Endothelial cell of umbilical vein (primary cell): ENCODE measurements around the gene LDLRAD4. TPM values are rescaled to one million over a fixed set of nuclear protein-coding genes. Genes with fewer than 3 reads are reported as not detected.

Experiments used
- BruUV-seq: library from RNA; stranded (reverse); fragments of 400-500 nt; replicated peaks from 2 replicates; lab custom pipeline; 2021; lab: Mats Ljungman, UMichigan
- CTCF ChIA-PET: fragments of 300-600, 350-600 bp; sonication (Branson Sonifier 250); formaldehyde crosslinking; loops from one replicate; lab custom pipeline; 2021; ENCODE audit warnings: antibody characterized with exemption, inconsistent platforms; lab: Charles Lee
- POLR2A ChIA-PET: fragments of 300-600, 350-600 bp; sonication (Branson Sonifier 250); formaldehyde crosslinking; loops from one replicate; lab custom pipeline; 2021; ENCODE audit warnings: antibody characterized with exemption, inconsistent platforms; lab: Charles Lee
- DNase-seq: peaks from one replicate; pipeline ENCODE4 v3.0.0-alpha.2; 2011; ENCODE audit warnings: low read depth, low spot score
- FAIRE-seq: peaks from 2 replicates; lab custom pipeline; 2011; peaks lifted over from hg19 to GRCh38; lab: Jason Lieb, UNC
- H2AFZ ChIP-seq: 2 replicates; pipeline ENCODE4 v1.6.0; 2012; ENCODE audit warnings: low read depth, low read length, control low read depth, inconsistent platforms
- H3K27ac ChIP-seq: 2 replicates; pipeline ENCODE4 v1.5.1; 2011; ENCODE audit warnings: low read depth, mild to moderate bottlenecking, control low read depth, low read length, moderate library complexity; ENCODE audit not compliant: insufficient read depth
- H3K27me3 ChIP-seq, 2 experiments: 2 replicates each; pipeline versions ENCODE4 v1.6.0 to v1.6.1; 2011; ENCODE audit warnings: low read length in 2 of 2, mixed read lengths in 1 of 2; ENCODE audit not compliant: control insufficient read depth in 2 of 2, insufficient read depth in 2 of 2
- H3K36me3 ChIP-seq, 2 experiments: 2 replicates in 1 of 2; 3 replicates in 1 of 2; pipeline ENCODE4 v1.5.1; 2011; ENCODE audit warnings: low read length in 2 of 2, mild to moderate bottlenecking in 1 of 2, moderate library complexity in 1 of 2; ENCODE audit not compliant: control insufficient read depth in 2 of 2, insufficient read depth in 2 of 2; ENCODE audit errors: extremely low read depth in 1 of 2
- H3K4me1 ChIP-seq: 3 replicates; pipeline ENCODE4 v1.5.1; 2011; ENCODE audit warnings: mild to moderate bottlenecking, low read length; ENCODE audit not compliant: control insufficient read depth, insufficient read depth; ENCODE audit errors: extremely low read depth
- H3K4me2 ChIP-seq: 2 replicates; pipeline ENCODE4 v1.6.1; 2011; ENCODE audit warnings: low read length, control low read depth, mixed read lengths; ENCODE audit not compliant: insufficient read depth
- H3K4me3 ChIP-seq, 3 experiments: fragments of 200-600 bp in 1 of 3; sonication (generic), shearing (Covaris generic) in 1 of 3; replicated peaks in 1 of 3; 2 replicates each; pipeline ENCODE4 v1.5.1; 2011 to 2016; ENCODE audit warnings: control low read depth in 3 of 3, low read length in 3 of 3, mild to moderate bottlenecking in 2 of 3, inconsistent platforms in 1 of 3, low read depth in 1 of 3, moderate library complexity in 1 of 3; ENCODE audit not compliant: insufficient read depth in 1 of 3
- H3K79me2 ChIP-seq: 2 replicates; pipeline ENCODE4 v1.6.0; 2012; ENCODE audit warnings: low read length, inconsistent platforms; ENCODE audit not compliant: control insufficient read depth, insufficient read depth
- H3K9ac ChIP-seq: replicated peaks from 2 replicates; pipeline ENCODE3; 2011; ENCODE audit warnings: low read length, control low read depth; ENCODE audit not compliant: insufficient read depth; ENCODE audit errors: extremely low read depth
- H3K9me1 ChIP-seq: replicated peaks from 3 replicates; pipeline ENCODE4 v1.6.0; 2011; ENCODE audit warnings: mild to moderate bottlenecking, low read length; ENCODE audit not compliant: control insufficient read depth, insufficient read depth; ENCODE audit errors: extremely low read depth
- H3K9me3 ChIP-seq: replicated peaks from 2 replicates; pipeline ENCODE4 v1.5.1; 2012; ENCODE audit warnings: low read length, inconsistent platforms; ENCODE audit not compliant: control insufficient read depth, insufficient read depth
- H4K20me1 ChIP-seq: replicated peaks from 2 replicates; pipeline ENCODE3; 2011; ENCODE audit warnings: mild to moderate bottlenecking, low read length; ENCODE audit not compliant: control insufficient read depth, insufficient read depth; ENCODE audit errors: extremely low read depth
- GATA2 ChIP-seq: IDR thresholded peaks from 2 replicates; pipeline ENCODE4 v1.7.0; 2011; ENCODE audit warnings: low read depth, mild to moderate bottlenecking, moderate library complexity, mixed read lengths, low read length; ENCODE audit not compliant: insufficient read length, insufficient read depth
- JUN ChIP-seq: IDR thresholded peaks from 2 replicates; pipeline ENCODE4 v1.6.1; 2011; ENCODE audit warnings: borderline replicate concordance, low read depth; ENCODE audit not compliant: insufficient read length, insufficient read depth
- POLR2A ChIP-seq: IDR thresholded peaks from 2 replicates; pipeline ENCODE4 v1.6.1; 2012; ENCODE audit warnings: low read depth, mild to moderate bottlenecking, control low read depth, low read length
- POLR2AphosphoS5 ChIP-seq: IDR thresholded peaks from 2 replicates; pipeline ENCODE4 v1.6.1; 2012; ENCODE audit warnings: low read depth, mild to moderate bottlenecking, control low read depth, low read length, moderate library complexity; ENCODE audit not compliant: insufficient read depth
- dilution Hi-C: fragments of 300-500 bp; cut with MboI; formaldehyde crosslinking; loops from one replicate; pipeline ENCODE4 v1.15.0; 2019; ENCODE audit warnings: low sequenced_read_pairs; ENCODE audit not compliant: extremely low pct_ligation_motif_present
- intact Hi-C: fragments of 100-400 bp; cut with micrococcal nuclease; formaldehyde crosslinking; loops from one replicate; pipeline ENCODE4 v1.10.0; 2022
- polyA plus RNA-seq, 4 experiments: library from polyadenylated mRNA; depleted of rRNA in 3 of 4; stranded (reverse) in 3 of 4; unstranded in 1 of 4; fragments of >200 nt; gene quantifications; 2 replicates each; pipeline versions ENCODE4 v1.2.1 to v1.2.3, GENCODE V29; 2011 to 2012; ENCODE audit warnings: missing spikeins in 1 of 4
- total RNA-seq: library from RNA; stranded (reverse); gene quantifications from 2 replicates; pipeline ENCODE4 v1.2.3, GENCODE V29; 2021
- TF ChIP-seq, protein P1 (sequence below): IDR thresholded peaks from 2 replicates; pipeline ENCODE4 v1.6.1; 2011; ENCODE audit not compliant: insufficient read depth, insufficient read length
- TF ChIP-seq, protein P2 (sequence below), 2 donors: IDR thresholded peaks; 1 replicate in 1 of 2; 2 replicates in 1 of 2; pipeline ENCODE4 v1.5.1; 2011; ENCODE audit warnings: low read length in 2 of 2, mild to moderate bottlenecking in 2 of 2, moderate library complexity in 2 of 2, control low read depth in 1 of 2, inconsistent platforms in 1 of 2, low read depth in 1 of 2; ENCODE audit not compliant: insufficient read depth in 1 of 2; ENCODE audit errors: extremely low read depth in 1 of 2

The LDLRAD4 gene
- total and polyA plus RNA-seq, 2 donors (not counting 3 experiments of a cell fraction or from before 2014, with no cell fraction given): 5.2 to 6.5 TPM

- H3K9me3 ChIP-seq: no peaks in the 10 kb centered on the region
- H2AFZ ChIP-seq: no peak overlapping the region
- DNase-seq (no peak), FAIRE-seq (no peak)
- TF ChIP-seq POLR2AphosphoS5 (no peak), JUN (no peak), GATA2 (no peak), POLR2A (no peak)
- TF ChIP-seq, protein P1, sequence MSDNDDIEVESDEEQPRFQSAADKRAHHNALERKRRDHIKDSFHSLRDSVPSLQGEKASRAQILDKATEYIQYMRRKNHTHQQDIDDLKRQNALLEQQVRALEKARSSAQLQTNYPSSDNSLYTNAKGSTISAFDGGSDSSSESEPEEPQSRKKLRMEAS: no peak
- TF ChIP-seq, protein P2, sequence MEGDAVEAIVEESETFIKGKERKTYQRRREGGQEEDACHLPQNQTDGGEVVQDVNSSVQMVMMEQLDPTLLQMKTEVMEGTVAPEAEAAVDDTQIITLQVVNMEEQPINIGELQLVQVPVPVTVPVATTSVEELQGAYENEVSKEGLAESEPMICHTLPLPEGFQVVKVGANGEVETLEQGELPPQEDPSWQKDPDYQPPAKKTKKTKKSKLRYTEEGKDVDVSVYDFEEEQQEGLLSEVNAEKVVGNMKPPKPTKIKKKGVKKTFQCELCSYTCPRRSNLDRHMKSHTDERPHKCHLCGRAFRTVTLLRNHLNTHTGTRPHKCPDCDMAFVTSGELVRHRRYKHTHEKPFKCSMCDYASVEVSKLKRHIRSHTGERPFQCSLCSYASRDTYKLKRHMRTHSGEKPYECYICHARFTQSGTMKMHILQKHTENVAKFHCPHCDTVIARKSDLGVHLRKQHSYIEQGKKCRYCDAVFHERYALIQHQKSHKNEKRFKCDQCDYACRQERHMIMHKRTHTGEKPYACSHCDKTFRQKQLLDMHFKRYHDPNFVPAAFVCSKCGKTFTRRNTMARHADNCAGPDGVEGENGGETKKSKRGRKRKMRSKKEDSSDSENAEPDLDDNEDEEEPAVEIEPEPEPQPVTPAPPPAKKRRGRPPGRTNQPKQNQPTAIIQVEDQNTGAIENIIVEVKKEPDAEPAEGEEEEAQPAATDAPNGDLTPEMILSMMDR (IDR thresholded peaks at IDR 0.05; ENCODE audit: extremely low read depth in 1 of 2, insufficient read depth in 1 of 2, low read depth in 1 of 2, low read length in 2 of 2): no peak
- no peaks in the 10 kb centered on the region for H3K79me2 ChIP-seq
- no peak overlapping the region for H3K4me2 ChIP-seq
- no peaks in the 10 kb centered on the region for H3K36me3 ChIP-seq
- intact Hi-C loops: no loop called here
- no peak overlapping the region for H3K27ac ChIP-seq
- no peak overlapping the region for H3K9ac ChIP-seq
- no peaks in the 10 kb centered on the region for H3K9me1 ChIP-seq
- dilution Hi-C loops: no loop called here
- H4K20me1 ChIP-seq: no peaks in the 10 kb centered on the region
- H3K4me1 ChIP-seq: no peaks in the 10 kb centered on the region
- no TSS peak for BruUV-seq
- ChIA-PET POLR2A (no interaction called here), CTCF (no interaction called here)
- H3K27me3 ChIP-seq: no peaks in the 10 kb centered on the region
- no peak overlapping the region for H3K4me3 ChIP-seq
Observed at GRCh38 chr18:13477147-13477683, 258.7 kb downstream of the LDLRAD4 start.
